Measurements from ENCODE around the gene MTSS2. TPM values are rescaled to one million over a fixed set of nuclear protein-coding genes. Genes with fewer than 3 reads are reported as not detected.
A peak's percentile ranks its signal among the peaks of the same experiment; 100 is the strongest.

Gene MTSS2, protein sequence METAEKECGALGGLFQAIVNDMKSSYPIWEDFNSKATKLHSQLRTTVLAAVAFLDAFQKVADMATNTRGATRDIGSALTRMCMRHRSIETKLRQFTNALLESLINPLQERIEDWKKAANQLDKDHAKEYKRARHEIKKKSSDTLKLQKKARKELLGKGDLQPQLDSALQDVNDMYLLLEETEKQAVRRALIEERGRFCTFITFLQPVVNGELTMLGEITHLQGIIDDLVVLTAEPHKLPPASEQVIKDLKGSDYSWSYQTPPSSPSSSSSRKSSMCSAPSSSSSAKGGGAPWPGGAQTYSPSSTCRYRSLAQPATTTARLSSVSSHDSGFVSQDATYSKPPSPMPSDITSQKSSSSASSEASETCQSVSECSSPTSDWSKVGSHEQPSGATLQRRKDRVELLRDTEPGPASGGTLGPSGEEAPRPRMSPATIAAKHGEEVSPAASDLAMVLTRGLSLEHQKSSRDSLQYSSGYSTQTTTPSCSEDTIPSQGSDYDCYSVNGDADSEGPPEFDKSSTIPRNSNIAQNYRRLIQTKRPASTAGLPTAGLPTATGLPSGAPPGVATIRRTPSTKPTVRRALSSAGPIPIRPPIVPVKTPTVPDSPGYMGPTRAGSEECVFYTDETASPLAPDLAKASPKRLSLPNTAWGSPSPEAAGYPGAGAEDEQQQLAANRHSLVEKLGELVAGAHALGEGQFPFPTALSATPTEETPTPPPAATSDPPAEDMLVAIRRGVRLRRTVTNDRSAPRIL
- 16.5 and 19.6 TPM in 2 replicates for total RNA-seq (2014; rRNA removed; shearing (Covaris generic))
- polyA plus RNA-seq (2016; fragmentation: Nextera tagmentation; extraction: Ambion mirVana): 1.6 and 1.9 TPM in 2 replicates
- long read RNA-seq: 0 reads

DNA sequence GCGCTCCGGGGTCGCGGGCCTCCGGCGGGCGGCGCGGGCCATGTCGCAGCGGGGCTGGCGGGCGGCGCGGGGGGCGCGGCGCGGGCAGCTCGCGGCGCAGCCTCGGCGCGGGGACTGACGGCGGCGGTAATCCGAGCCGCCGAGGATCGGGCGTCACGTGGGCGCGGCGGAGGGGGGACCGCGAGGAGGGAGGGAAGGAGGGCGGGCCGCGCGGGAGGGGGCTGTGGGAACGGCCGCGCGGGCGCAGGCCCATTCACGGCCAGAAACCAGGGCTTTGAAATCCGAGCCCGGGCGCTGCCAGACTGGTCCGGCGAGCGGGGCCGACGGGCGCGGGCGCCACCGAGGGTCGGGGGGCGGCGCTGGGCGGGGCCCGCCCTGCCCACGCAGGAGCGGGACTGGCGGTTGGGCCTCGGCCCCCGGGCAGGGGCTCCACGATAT is at the start of gene MTSS2:
MTSS2 (minus strand) TSS at position 116 of the 438 bp plus-strand sequence. CDS start 262 bp downstream, outside the sequence.
- H3K79me2 ChIP-seq (replicated peaks; ENCODE audit: insufficient read depth): no peaks in the 10 kb centered on the region
- H3K27me3 ChIP-seq (ENCODE audit: insufficient read depth): peaks cover 8% of the 10 kb centered on the region
- H3K9me2 ChIP-seq (ENCODE audit: insufficient read depth): no peaks in the 10 kb centered on the region
- H3K4me2 ChIP-seq: peak within 1 kb of the TSS; percentile 96
- H3K4me3 ChIP-seq: peak within 1 kb of the TSS; percentile 69
- H3K27ac ChIP-seq (ENCODE audit: low read depth): peak within 1 kb of the TSS; percentile 45; the same call in 1 of the 2 replicates
- peaks cover 23% of the 10 kb centered on the region for H3K27me3 Mint-ChIP-seq (ENCODE audit: insufficient read depth, low read depth, poor library complexity)
- peaks cover 4% of the 10 kb centered on the region for H4K20me1 ChIP-seq (replicated peaks; ENCODE audit: insufficient read depth)
- peak within 1 kb of the TSS; percentile 75 for H3K4me3 Mint-ChIP-seq
- H3K9me3 Mint-ChIP-seq: no peaks in the 10 kb centered on the region; the same call in 2 of the 3 replicates
- TF ChIP-seq EZH2 (IDR thresholded peaks at IDR 0.05; ENCODE audit: low read depth, unreplicated experiment) (no peak), REST (IDR thresholded peaks at IDR 0.05; ENCODE audit: unreplicated experiment) (no peak), STAT1 (IDR thresholded peaks at IDR 0.05; ENCODE audit: unreplicated experiment) (no peak)
- H3K36me3 ChIP-seq (ENCODE audit: insufficient read depth): no peaks in the 10 kb centered on the region
- H3K4me1 ChIP-seq (ENCODE audit: insufficient read depth): peaks cover 10% of the 10 kb centered on the region; the same call in 1 of the 2 replicates
- H3F3A ChIP-seq (replicated peaks; ENCODE audit: low read depth): peaks cover 22% of the 10 kb centered on the region; the same call in 1 of the 2 replicates
- DNase-seq (ENCODE audit: low spot score) (peak; percentile 92), ATAC-seq (peak; percentile 54)
- no peak within 1 kb of the TSS for H2AFZ ChIP-seq
- no peak within 1 kb of the TSS for H3K27ac Mint-ChIP-seq
- H3K36me3 Mint-ChIP-seq (ENCODE audit: low read depth): no peaks in the 10 kb centered on the region; the same call in 2 of the 3 replicates
- peaks cover 29% of the 10 kb centered on the region for H3K4me1 Mint-ChIP-seq

- no peak overlapping the region for H3K4me3 Mint-ChIP-seq
- TF ChIP-seq EZH2 (IDR thresholded peaks at IDR 0.05; ENCODE audit: low read depth, unreplicated experiment): no peak
- TF ChIP-seq NANOG (IDR thresholded peaks at IDR 0.05; ENCODE audit: borderline replicate concordance): no peak
- TF ChIP-seq ETS1 (IDR thresholded peaks at IDR 0.05): no peak
- no peak for TF ChIP-seq ZNF331 (CRISPR knock-in tag; IDR thresholded peaks at IDR 0.05; ENCODE audit: low read depth)
- peak; percentile 43 for ATAC-seq
- H3K4me1 Mint-ChIP-seq: peaks cover 26% of the 10 kb centered on the region
- no peaks in the 10 kb centered on the region; the same call in 1 of the 2 replicates for H3K4me1 ChIP-seq (ENCODE audit: insufficient read depth)
- no peak overlapping the region for H3K27ac ChIP-seq (ENCODE audit: low read depth)
- no peak overlapping the region for H3K4me3 ChIP-seq
- DNase-seq (ENCODE audit: low spot score): peak; percentile 51
- H3F3A ChIP-seq (replicated peaks; ENCODE audit: low read depth): no peaks in the 10 kb centered on the region
- no peaks in the 10 kb centered on the region for H4K20me1 ChIP-seq (replicated peaks; ENCODE audit: insufficient read depth)
- no peaks in the 10 kb centered on the region for H3K36me3 ChIP-seq (ENCODE audit: insufficient read depth)
- no peak overlapping the region for H2AFZ ChIP-seq
- H3K9me2 ChIP-seq (ENCODE audit: insufficient read depth): 0 out of 2 replicates have a peak, but pooled peaks cover 2% of the 10 kb centered on the region
- peak overlapping the region; percentile 82; the same call in 1 of the 2 replicates for H3K27ac Mint-ChIP-seq
- H3K79me2 ChIP-seq (replicated peaks; ENCODE audit: insufficient read depth): no peaks in the 10 kb centered on the region
- no peaks in the 10 kb centered on the region for H3K27me3 ChIP-seq (ENCODE audit: insufficient read depth)
- peaks cover 11% of the 10 kb centered on the region for H3K36me3 Mint-ChIP-seq (ENCODE audit: low read depth)
- no peak overlapping the region for H3K4me2 ChIP-seq
- H3K27me3 Mint-ChIP-seq (ENCODE audit: insufficient read depth, low read depth, poor library complexity): peaks cover 14% of the 10 kb centered on the region
- no peaks in the 10 kb centered on the region; the same call in 2 of the 3 replicates for H3K9me3 Mint-ChIP-seq
Observed at GRCh38 chr16:70735141-70735979, 49.5 kb upstream of the MTSS2 start.

Measured in GM23338 (cell line).